Stimulated activated CD4-positive, alpha-beta T cell treated with anti-CD3 and anti-CD28 coated beads, Interleukin-1b, Interleukin-23, amount 100 ng/mL, for 48 hours (primary cell): ENCODE data around the gene LCNL1.
"Not testable (repeated sequence)": the region's sequence is repeated elsewhere in the genome, so short reads cannot be mapped to it uniquely, and the experiment has no call there.

Experiments
- DNase-seq: peaks from one replicate; pipeline ENCODE4 v3.0.0-alpha.2; 2020

LCNL1 gene

GRCh38 chr9:137028263-137029057, 45.7 kb downstream of the LCNL1 start:
- DNase-seq, result peak; percentile 60

DNA sequence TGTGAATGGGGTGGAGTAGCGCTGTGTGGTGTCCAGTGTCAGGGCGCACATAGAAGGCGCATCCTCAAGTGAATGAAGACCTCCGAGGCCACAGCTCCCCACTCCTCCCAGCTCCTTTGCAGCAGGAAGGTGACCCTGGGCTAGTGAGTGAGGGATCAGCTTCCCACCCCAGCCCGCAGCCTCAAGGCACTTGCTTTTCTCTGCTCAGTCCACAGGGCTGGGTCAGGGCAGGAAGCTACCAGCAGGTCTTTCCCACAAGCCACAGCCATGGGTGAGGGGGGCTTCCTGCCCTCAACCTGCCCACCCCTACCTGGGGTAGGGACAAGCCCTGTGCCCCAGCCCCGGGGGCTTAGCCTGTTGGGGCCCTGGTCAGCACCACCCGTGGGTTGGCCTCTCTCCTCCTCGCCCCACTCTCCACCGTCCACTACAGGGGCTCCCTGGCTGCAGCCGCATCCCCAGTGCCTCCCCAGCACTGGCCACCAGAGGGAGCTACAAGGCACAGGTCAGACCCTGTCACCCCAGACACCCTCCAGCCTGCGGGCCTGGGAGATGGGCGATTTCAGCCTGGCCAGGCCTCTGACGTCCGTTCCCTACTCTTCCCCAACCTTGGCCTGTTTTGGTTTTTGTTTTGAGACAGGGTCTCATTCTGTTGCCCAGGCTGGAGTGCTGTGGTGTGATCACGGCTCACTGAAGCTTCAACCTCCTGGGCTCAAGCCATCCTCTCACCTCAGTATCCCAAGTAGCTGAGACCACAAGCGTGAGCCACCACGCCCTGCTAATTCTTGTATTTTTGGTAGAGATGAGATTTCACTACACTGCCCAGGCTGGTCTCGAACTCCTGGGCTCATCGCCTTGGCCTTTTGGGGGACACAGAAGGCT, 46.5 kb downstream of the LCNL1 start:
- DNase-seq, result peak; percentile 66

DNA sequence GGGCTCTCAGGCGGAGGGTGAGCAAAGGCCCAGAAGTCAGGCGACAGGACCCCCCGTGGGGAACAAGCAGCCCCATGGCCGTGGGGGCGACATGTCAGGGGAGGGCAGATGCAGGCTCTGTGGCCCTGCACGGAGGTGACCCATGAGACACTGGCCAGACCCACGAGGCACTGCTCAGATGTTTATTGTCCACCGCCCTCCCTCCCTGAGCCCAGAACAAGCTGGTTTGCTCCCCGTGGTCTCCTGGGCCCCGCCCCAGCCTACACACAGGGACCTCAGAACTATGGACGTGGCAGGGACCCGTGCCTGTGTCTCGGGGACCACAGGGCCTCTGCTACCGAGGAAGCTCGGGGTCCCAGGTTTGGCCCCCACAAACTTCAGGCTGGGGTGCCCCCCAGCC, 47.2 kb downstream of the LCNL1 start:
- no peak for DNase-seq

DNA sequence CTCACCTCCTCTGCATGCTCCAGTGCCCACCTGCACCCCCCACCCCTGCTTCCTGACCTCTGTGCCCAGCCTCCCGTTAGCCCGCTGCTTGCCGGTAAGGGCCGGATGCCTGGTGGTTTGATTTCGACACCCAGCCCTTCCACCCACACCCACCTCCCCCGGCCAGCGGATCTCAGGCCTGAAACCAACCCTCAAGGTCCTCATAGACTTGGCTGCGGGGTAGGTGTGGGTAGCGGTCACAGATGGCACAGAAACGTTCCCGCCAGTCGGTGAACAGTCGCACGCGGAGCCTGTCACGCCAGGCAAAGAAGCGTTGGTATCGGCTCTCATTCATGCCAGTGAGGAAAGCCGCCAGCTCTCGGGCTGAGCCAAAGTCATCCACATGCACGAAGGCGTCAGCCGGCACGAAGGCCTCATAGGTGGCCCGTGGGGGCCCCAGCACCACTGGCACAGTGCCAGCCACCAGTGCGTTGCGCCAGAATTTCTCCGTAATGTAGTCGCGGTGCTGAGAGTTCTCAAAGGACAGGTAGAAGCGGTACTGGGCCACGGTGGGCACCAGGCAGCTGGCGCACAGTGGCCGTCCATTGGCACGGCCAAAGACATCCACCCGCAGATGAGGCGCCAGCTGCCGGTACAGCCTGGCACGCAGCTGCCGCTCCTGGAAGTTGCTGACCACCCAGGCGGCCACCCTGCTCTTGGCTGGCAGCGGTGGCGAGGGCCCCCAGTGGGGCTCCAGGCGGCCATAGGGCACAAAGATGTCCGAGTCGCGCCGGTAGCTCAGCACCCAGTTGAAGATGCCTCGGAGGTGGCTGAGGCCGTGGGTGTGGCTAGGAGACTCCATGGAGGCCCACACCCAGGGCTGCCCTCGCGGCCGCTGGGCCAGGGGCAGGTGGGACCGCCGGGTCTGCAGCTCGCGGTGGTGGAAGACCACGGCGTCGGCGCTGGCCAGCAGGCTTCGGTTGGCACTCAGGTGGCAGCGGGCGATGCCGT, 48.0 kb downstream of the LCNL1 start:
- peak; percentile 44 for DNase-seq

- DNase-seq, result peak; percentile 48
These were observed 49.3 kb downstream of the LCNL1 start, which contains the start of gene FUT7 for GRCh38 chr9:137031904-137032640. TSS of gene FUT7 (minus strand) at chr9:137032088. CDS start at chr9:137031991, 97 bp downstream.

GRCh38 chr9:137032858-137033257, 50.1 kb downstream of the LCNL1 start:
- DNase-seq, result no peak

DNA sequence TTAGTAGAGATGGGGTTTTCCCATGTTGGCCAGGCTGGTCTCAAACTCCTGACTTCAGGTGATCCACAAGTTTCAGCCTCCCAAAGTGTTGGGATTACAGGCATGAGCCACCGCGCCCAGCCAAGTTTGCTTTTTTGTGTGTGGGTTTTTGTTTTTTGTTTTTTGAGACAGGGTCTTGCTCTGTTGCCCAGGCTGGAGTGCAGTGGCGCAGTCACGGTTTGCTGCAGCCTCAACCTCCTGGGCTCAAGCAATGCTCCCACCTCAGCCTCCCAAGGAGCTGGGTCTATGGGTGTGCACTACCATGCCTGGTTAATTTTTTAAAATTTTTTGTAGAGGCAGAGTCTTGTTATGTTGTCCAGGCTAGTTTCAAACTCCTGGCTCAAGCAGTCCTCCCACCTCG, 50.7 kb downstream of the LCNL1 start:
- DNase-seq, result not testable (repeated sequence)

- no peak for DNase-seq
These were observed 51.4 kb downstream of the LCNL1 start for GRCh38 chr9:137034039-137034708.

DNA sequence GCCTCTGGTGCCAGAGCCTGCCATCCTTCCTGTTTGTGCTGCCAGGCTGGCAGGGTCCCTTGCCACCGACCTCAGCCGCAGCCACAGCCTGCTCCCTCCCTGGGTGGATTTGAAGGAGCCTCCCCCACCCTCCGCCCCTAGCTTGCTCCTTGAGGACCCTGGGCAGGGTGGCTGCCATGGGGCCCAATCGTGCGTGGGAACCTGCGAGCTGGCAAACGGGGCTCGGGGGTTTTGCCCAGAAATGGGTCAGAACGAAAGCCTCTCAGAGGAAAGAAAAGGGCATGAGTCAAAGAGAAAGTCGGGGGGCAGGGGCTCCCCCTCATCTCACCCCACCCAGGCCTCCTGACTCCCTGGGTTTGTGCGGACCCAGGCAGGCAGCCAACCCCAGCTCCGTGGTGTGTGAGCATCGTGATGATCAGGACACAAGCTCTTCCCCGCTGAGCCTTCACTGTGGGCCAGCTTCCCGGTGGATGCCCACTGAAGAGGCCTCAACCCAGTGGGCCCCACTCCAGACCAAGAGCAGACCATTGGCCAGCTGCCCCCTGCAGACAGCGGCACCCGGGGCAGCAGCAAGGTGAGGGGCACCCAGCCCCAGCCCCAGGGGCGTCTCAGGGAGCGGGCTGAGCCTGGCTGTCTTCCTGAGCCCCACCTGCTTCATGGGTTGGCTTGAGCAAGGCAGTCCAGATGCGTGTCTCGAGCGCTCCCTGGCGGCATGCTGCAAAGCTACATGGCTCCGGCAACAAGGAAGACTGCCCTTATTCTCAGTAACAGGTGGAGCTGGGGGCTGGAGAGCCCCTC, 52.1 kb downstream of the LCNL1 start:
- peak; percentile 88 for DNase-seq
